ENCODE data around the gene RIOK1.

GRCh38 chr6:7463785-7464184 is 74.2 kb downstream of the RIOK1 start:
- TF ChIP-seq EZH2 (IDR thresholded peaks at IDR 0.05; ENCODE audit: borderline replicate concordance, low read depth, low read length, poor library complexity, severe bottlenecking) (no peak), CTCF (conservative IDR thresholded peaks at IDR 0.05; ENCODE audit: low read depth, low read length) (no peak)
